CD14-positive monocyte (primary cell): ENCODE measurements around the gene TMEM190. TPM values are rescaled to one million over a fixed set of nuclear protein-coding genes. Genes with fewer than 3 reads are reported as not detected.

Experiments
- DNase-seq, 3 donors: peaks; one replicate each; pipeline ENCODE4 v3.0.0-alpha.2; 2011 to 2022
- H2AFZ ChIP-seq: 2 replicates; pipeline ENCODE4 v1.6.0; 2012; ENCODE audit warnings: mild to moderate bottlenecking, low read depth, low read length, inconsistent platforms; ENCODE audit not compliant: insufficient read depth, poor library complexity, severe bottlenecking
- H3K27ac ChIP-seq, 2 donors: 1 replicate in 1 of 2; 2 replicates in 1 of 2; pipeline ENCODE4 v1.5.1; 2012 to 2013; ENCODE audit warnings: low read length in 2 of 2, control low read depth in 1 of 2, inconsistent platforms in 1 of 2, low read depth in 1 of 2, mild to moderate bottlenecking in 1 of 2
- H3K27me3 ChIP-seq, 2 donors: one replicate each; pipeline versions ENCODE4 v1.6.0 to v1.6.1; 2011 to 2013; ENCODE audit warnings: low read length in 2 of 2; ENCODE audit not compliant: control insufficient read depth in 2 of 2, insufficient read depth in 2 of 2
- H3K36me3 ChIP-seq, 2 donors: replicated peaks in 1 of 2; 1 replicate in 1 of 2; 2 replicates in 1 of 2; pipeline versions ENCODE4 v1.5.1 to v1.6.1; 2012 to 2013; ENCODE audit warnings: low read length in 2 of 2, control low read depth in 1 of 2, inconsistent platforms in 1 of 2, mild to moderate bottlenecking in 1 of 2; ENCODE audit not compliant: insufficient read depth in 2 of 2, control insufficient read depth in 1 of 2
- H3K4me1 ChIP-seq, 2 donors: 1 replicate in 1 of 2; 2 replicates in 1 of 2; pipeline versions ENCODE4 v1.5.1 to v1.6.1; 2012 to 2013; ENCODE audit warnings: low read length in 2 of 2, control low read depth in 1 of 2, inconsistent platforms in 1 of 2, mild to moderate bottlenecking in 1 of 2, moderate library complexity in 1 of 2; ENCODE audit not compliant: insufficient read depth in 2 of 2, control insufficient read depth in 1 of 2
- H3K4me2 ChIP-seq: replicated peaks from 2 replicates; pipeline ENCODE3; 2012; ENCODE audit warnings: low read length, moderate library complexity, mild to moderate bottlenecking; ENCODE audit not compliant: poor library complexity, severe bottlenecking; ENCODE audit errors: extremely low read depth
- H3K4me3 ChIP-seq, 3 experiments: fragments of 200-600 bp in 1 of 3; sonication (generic) in 1 of 3; replicated peaks in 1 of 3; 1 replicate in 2 of 3; 2 replicates in 1 of 3; pipeline ENCODE4 v1.5.1; 2011 to 2013; ENCODE audit warnings: low read length in 3 of 3, mild to moderate bottlenecking in 3 of 3, control low read depth in 2 of 3, low read depth in 2 of 3, inconsistent platforms in 1 of 3, moderate library complexity in 1 of 3
- H3K79me2 ChIP-seq: 2 replicates; pipeline ENCODE4 v1.6.0; 2012; ENCODE audit warnings: mild to moderate bottlenecking, control low read depth, inconsistent platforms, low read length, moderate library complexity; ENCODE audit not compliant: insufficient read depth
- H3K9ac ChIP-seq: 2 replicates; pipeline ENCODE4 v1.6.0; 2017; ENCODE audit warnings: low read length, mild to moderate bottlenecking; ENCODE audit not compliant: insufficient read depth, poor library complexity, severe bottlenecking
- H3K9me3 ChIP-seq, 2 donors: replicated peaks in 1 of 2; 1 replicate in 1 of 2; 2 replicates in 1 of 2; pipeline versions ENCODE4 v1.5.1 to v1.6.1; 2012 to 2013; ENCODE audit warnings: low read length in 2 of 2, control low read depth in 1 of 2; ENCODE audit not compliant: control insufficient read depth in 1 of 2, insufficient read depth in 1 of 2
- H4K20me1 ChIP-seq: 2 replicates; pipeline ENCODE4 v1.6.0; 2012; ENCODE audit warnings: mild to moderate bottlenecking, low read length, control low read depth, moderate library complexity; ENCODE audit not compliant: insufficient read depth
- H3K27ac Mint-ChIP-seq, 7 donors: one replicate each; pipeline ENCODE4 v1.8.0; 2020; ENCODE audit warnings: mild to moderate bottlenecking in 7 of 7, mixed read lengths in 7 of 7, moderate library complexity in 6 of 7, inconsistent platforms in 2 of 7
- H3K27me3 Mint-ChIP-seq, 3 donors: one replicate each; pipeline ENCODE4 v1.8.0; 2021 to 2022; ENCODE audit warnings: low read depth in 3 of 3, mild to moderate bottlenecking in 3 of 3, mixed read lengths in 3 of 3, moderate library complexity in 3 of 3, inconsistent platforms in 1 of 3
- H3K36me3 Mint-ChIP-seq, 2 donors: one replicate each; pipeline ENCODE4 v1.8.0; 2020; ENCODE audit warnings: mixed read lengths in 2 of 2, inconsistent platforms in 1 of 2, mild to moderate bottlenecking in 1 of 2
- H3K4me1 Mint-ChIP-seq: one replicate; pipeline ENCODE4 v1.8.0; 2020; ENCODE audit warnings: mild to moderate bottlenecking, mixed read lengths
- H3K4me3 Mint-ChIP-seq, 2 donors: one replicate each; pipeline ENCODE4 v1.8.0; 2020; ENCODE audit warnings: mild to moderate bottlenecking in 2 of 2, mixed read lengths in 2 of 2, moderate library complexity in 1 of 2
- H3K9me3 Mint-ChIP-seq, 7 donors: one replicate each; pipeline ENCODE4 v1.8.0; 2020 to 2022; ENCODE audit warnings: mixed read lengths in 7 of 7, mild to moderate bottlenecking in 6 of 7, moderate library complexity in 6 of 7, inconsistent platforms in 2 of 7
- WGBS: methylation state at CpG from one replicate; pipeline ENCODE4 v1.1.5; 2013; ENCODE audit warnings: missing lambda C conversion rate; ENCODE audit not compliant: insufficient coverage; 5-methylcytosine and 5-hydroxymethylcytosine counted together
- intact Hi-C, 2 donors: fragments of 100-400 bp; cut with micrococcal nuclease; formaldehyde crosslinking; loops; one replicate each; pipeline versions ENCODE4 v1.15.0 to v1.15.1; 2023
- polyA plus RNA-seq, 3 donors: library from polyadenylated mRNA; depleted of rRNA in 1 of 3; unstranded in 2 of 3; stranded (reverse) in 1 of 3; fragments of 300-500 nt in 2 of 3; fragments of >200 nt in 1 of 3; fragmentation: Illumina TruSeq in 2 of 3; gene quantifications; 1 replicate in 2 of 3; 2 replicates in 1 of 3; pipeline ENCODE4 v1.2.3, GENCODE V29; 2012 to 2021
- TF ChIP-seq, protein P1 (sequence below): fragments of 200-600 bp; IDR thresholded peaks from one replicate; pipeline ENCODE4 v1.8.0; 2022; ENCODE audit warnings: antibody characterized with exemption, mild to moderate bottlenecking

Gene TMEM190
- polyA plus RNA-seq, 3 donors: not detected

GRCh38 chr19:55385724-55386492 lies 9.3 kb downstream of the TMEM190 start, which contains the start of gene RPL28:
Gene RPL28, plus strand, starts transcription at chr19:55385932. Its CDS starts 426 bp downstream, at chr19:55386358.
- TF ChIP-seq, protein P1, sequence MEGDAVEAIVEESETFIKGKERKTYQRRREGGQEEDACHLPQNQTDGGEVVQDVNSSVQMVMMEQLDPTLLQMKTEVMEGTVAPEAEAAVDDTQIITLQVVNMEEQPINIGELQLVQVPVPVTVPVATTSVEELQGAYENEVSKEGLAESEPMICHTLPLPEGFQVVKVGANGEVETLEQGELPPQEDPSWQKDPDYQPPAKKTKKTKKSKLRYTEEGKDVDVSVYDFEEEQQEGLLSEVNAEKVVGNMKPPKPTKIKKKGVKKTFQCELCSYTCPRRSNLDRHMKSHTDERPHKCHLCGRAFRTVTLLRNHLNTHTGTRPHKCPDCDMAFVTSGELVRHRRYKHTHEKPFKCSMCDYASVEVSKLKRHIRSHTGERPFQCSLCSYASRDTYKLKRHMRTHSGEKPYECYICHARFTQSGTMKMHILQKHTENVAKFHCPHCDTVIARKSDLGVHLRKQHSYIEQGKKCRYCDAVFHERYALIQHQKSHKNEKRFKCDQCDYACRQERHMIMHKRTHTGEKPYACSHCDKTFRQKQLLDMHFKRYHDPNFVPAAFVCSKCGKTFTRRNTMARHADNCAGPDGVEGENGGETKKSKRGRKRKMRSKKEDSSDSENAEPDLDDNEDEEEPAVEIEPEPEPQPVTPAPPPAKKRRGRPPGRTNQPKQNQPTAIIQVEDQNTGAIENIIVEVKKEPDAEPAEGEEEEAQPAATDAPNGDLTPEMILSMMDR: no peak
- intact Hi-C loops: loop anchor here (1.0 to 5.0 kb wide), 4 partner anchors 21 to 84 kb away; partner anchors contain the start of genes UBE2S (in 2 of the 2) and KMT5C (in 1 of the 2)
- 0% methylated on average over 68 of the region's 68 CpGs for WGBS
- peaks cover 62% of the 10 kb centered on the region for H3K4me1 Mint-ChIP-seq
- peaks cover 2 to 14% (median 6%) of the 10 kb centered on the region in 3 donors for H3K27me3 Mint-ChIP-seq
- peaks cover 0 to 2% (median 0%) of the 10 kb centered on the region in 7 donors for H3K9me3 Mint-ChIP-seq
- Histone ChIP-seq H3K4me3 (peak within 1 kb of the TSS; percentile 85 to 95 (median 92)), H3K79me2 (peaks cover 43% of the 10 kb centered on the region), H3K4me2 (peak within 1 kb of the TSS; percentile 99), H3K4me1 (peaks cover 43 to 56% of the 10 kb centered on the region in 2 donors), H3K9me3 (no peaks in the 10 kb centered on the region), H3K27me3 (no peaks in the 10 kb centered on the region), H2AFZ (peak within 1 kb of the TSS; percentile 90), H4K20me1 (peaks cover 51% of the 10 kb centered on the region), H3K36me3 (peaks cover 38% of the 10 kb centered on the region in 2 donors), H3K27ac (peak within 1 kb of the TSS; percentile 63 to 93), H3K9ac (peak within 1 kb of the TSS; percentile 83)
- H3K4me3 Mint-ChIP-seq: peak within 1 kb of the TSS; percentile 100
- H3K27ac Mint-ChIP-seq: peak within 1 kb of the TSS; percentile 96 to 99 (median 97)
- H3K36me3 Mint-ChIP-seq: peaks cover 42 to 44% of the 10 kb centered on the region in 2 donors
- peak; percentile 98 to 99 (median 98) for DNase-seq

DNA sequence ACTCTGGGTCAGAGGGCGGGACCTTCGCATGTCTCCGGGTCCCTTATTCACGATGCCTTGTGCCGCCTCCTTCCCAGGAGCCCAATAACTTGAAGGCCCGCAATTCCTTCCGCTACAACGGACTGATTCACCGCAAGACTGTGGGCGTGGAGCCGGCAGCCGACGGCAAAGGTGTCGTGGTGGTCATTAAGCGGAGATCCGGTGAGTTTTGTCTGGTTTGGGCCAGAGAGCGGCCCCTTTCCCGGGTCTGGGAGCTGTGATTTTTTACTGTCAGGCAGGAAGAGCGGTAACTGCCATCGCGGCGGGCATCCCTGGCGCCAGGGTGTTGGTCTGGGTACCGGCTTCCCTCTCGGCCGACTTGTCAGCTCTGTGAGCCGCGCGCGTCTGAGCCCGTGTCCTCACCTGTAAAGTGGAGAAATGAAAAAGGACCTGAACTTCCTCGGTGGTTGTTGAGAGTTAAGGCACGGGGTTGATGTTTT lies 9.9 kb downstream of the TMEM190 start:
- H3K36me3 Mint-ChIP-seq: peaks cover 44% of the 10 kb centered on the region in 2 donors
- DNase-seq: peak in 1 of 3 donors; percentile 54
- peaks cover 40 to 43% of the 10 kb centered on the region in 2 donors for H3K36me3 ChIP-seq

More for the DNA sequence above, 9.9 kb downstream of the TMEM190 start:
- TF ChIP-seq, protein P1: no peak
- Histone ChIP-seq H2AFZ (peak overlapping the region; percentile 76), H3K79me2 (peaks cover 43% of the 10 kb centered on the region), H3K27ac (peak overlapping the region; percentile 63 to 93), H4K20me1 (peaks cover 57% of the 10 kb centered on the region), H3K4me3 (peak overlapping the region; percentile 85 to 95 (median 92)), H3K4me1 (peaks cover 43 to 56% of the 10 kb centered on the region in 2 donors), H3K9ac (peak overlapping the region; percentile 83), H3K9me3 (no peaks in the 10 kb centered on the region), H3K27me3 (no peaks in the 10 kb centered on the region), H3K4me2 (peak overlapping the region; percentile 99)
- Mint-ChIP-seq H3K4me3 (peak overlapping the region; percentile 100), H3K27ac (peak overlapping the region; percentile 96 to 99 (median 97)), H3K27me3 (peaks cover under 1 to 14% (median 6%) of the 10 kb centered on the region in 3 donors), H3K9me3 (peaks cover 0 to 2% (median 0%) of the 10 kb centered on the region in 7 donors), H3K4me1 (peaks cover 62% of the 10 kb centered on the region)
- intact Hi-C loops: loop anchor here (1.0 to 5.0 kb wide), 3 partner anchors 20 to 84 kb away; partner anchors contain the start of gene UBE2S (in 2 of the 2)
- WGBS: 3% methylated on average over 32 of the region's 33 CpGs
